H9 (cell line): ENCODE measurements around the gene HHAT. TPM values are rescaled to one million over a fixed set of nuclear protein-coding genes. Genes with fewer than 3 reads are reported as not detected.

Experiments
- DNase-seq: peaks from one replicate; pipeline ENCODE4 v3.0.0-alpha.2; 2017
- H2AFZ ChIP-seq: one replicate; pipeline ENCODE4 v1.6.1; 2013; ENCODE audit warnings: mild to moderate bottlenecking, low read length, control low read depth, moderate library complexity
- H2AK5ac ChIP-seq: 2 replicates; pipeline ENCODE4 v1.6.1; 2013; ENCODE audit warnings: low read length, control low read depth, mixed read lengths; ENCODE audit not compliant: insufficient read length
- H2BK120ac ChIP-seq: one replicate; pipeline ENCODE4 v1.6.1; 2013; ENCODE audit warnings: low read depth, mild to moderate bottlenecking, low read length, control low read depth, inconsistent platforms; ENCODE audit not compliant: poor library complexity, severe bottlenecking
- H2BK12ac ChIP-seq: 2 replicates; pipeline ENCODE4 v1.6.1; 2013; ENCODE audit warnings: low read length, control low read depth, mixed read lengths, low read depth; ENCODE audit not compliant: insufficient read length
- H2BK15ac ChIP-seq: 2 replicates; pipeline ENCODE4 v1.6.1; 2013; ENCODE audit warnings: low read depth, low read length, control low read depth
- H2BK20ac ChIP-seq: one replicate; pipeline ENCODE4 v1.6.1; 2013; ENCODE audit warnings: low read depth, mild to moderate bottlenecking, low read length, control low read depth, inconsistent platforms; ENCODE audit not compliant: poor library complexity, severe bottlenecking
- H2BK5ac ChIP-seq: 2 replicates; pipeline ENCODE4 v1.6.1; 2013; ENCODE audit warnings: low read length, control low read depth, mixed read lengths; ENCODE audit not compliant: insufficient read length
- H3K14ac ChIP-seq: 2 replicates; pipeline ENCODE4 v1.6.1; 2013; ENCODE audit warnings: low read length, control low read depth; ENCODE audit not compliant: insufficient read depth
- H3K18ac ChIP-seq: 2 replicates; pipeline ENCODE4 v1.6.1; 2013; ENCODE audit warnings: low read depth, mild to moderate bottlenecking, mixed read lengths, low read length, control low read depth; ENCODE audit not compliant: insufficient read length
- H3K23ac ChIP-seq: 2 replicates; pipeline ENCODE4 v1.6.1; 2013; ENCODE audit warnings: low read length, control low read depth, mixed read lengths, low read depth; ENCODE audit not compliant: insufficient read length
- H3K23me2 ChIP-seq: 2 replicates; pipeline ENCODE4 v1.6.1; 2013; ENCODE audit warnings: low read depth, mild to moderate bottlenecking, mixed read lengths, low read length, control low read depth; ENCODE audit not compliant: insufficient read length, poor library complexity, severe bottlenecking
- H3K27ac ChIP-seq: 2 replicates; pipeline ENCODE4 v1.5.1; 2013; ENCODE audit warnings: low read length, control low read depth, mixed read lengths, low read depth; ENCODE audit not compliant: insufficient read length
- H3K27me3 ChIP-seq: 2 replicates; pipeline ENCODE4 v1.6.1; 2013; ENCODE audit warnings: low read length, control low read depth, inconsistent platforms; ENCODE audit not compliant: insufficient read depth
- H3K4ac ChIP-seq: 2 replicates; pipeline ENCODE4 v1.6.1; 2013; ENCODE audit warnings: low read depth, mild to moderate bottlenecking, control low read depth, inconsistent platforms, low read length, moderate library complexity
- H3K4me1 ChIP-seq: 2 replicates; pipeline ENCODE4 v1.6.1; 2013; ENCODE audit warnings: low read length, control low read depth, inconsistent platforms; ENCODE audit not compliant: insufficient read depth
- H3K4me2 ChIP-seq: 2 replicates; pipeline ENCODE4 v1.6.1; 2013; ENCODE audit warnings: low read length, control low read depth, mixed read lengths; ENCODE audit not compliant: insufficient read length, insufficient read depth
- H3K56ac ChIP-seq: 2 replicates; pipeline ENCODE4 v1.6.1; 2013; ENCODE audit warnings: low read depth, mild to moderate bottlenecking, mixed read lengths, low read length, control low read depth; ENCODE audit not compliant: insufficient read length
- H3K79me1 ChIP-seq: 2 replicates; pipeline ENCODE4 v1.6.1; 2013; ENCODE audit warnings: low read depth, mild to moderate bottlenecking, moderate library complexity, low read length, control low read depth, inconsistent platforms; ENCODE audit not compliant: insufficient read depth, poor library complexity, severe bottlenecking
- H3K79me2 ChIP-seq: 2 replicates; pipeline ENCODE4 v1.6.1; 2013; ENCODE audit warnings: low read length, control low read depth, inconsistent platforms; ENCODE audit not compliant: insufficient read depth
- H3K9ac ChIP-seq: 2 replicates; pipeline ENCODE4 v1.6.1; 2013; ENCODE audit warnings: low read length, control low read depth, mixed read lengths; ENCODE audit not compliant: insufficient read length; ENCODE audit errors: extremely low read depth
- H3K9me3 ChIP-seq: one replicate; pipeline ENCODE4 v1.6.1; 2013; ENCODE audit warnings: low read depth, low read length, inconsistent platforms; ENCODE audit not compliant: control insufficient read depth
- H3T11ph ChIP-seq: one replicate; pipeline ENCODE4 v1.6.1; 2013; ENCODE audit warnings: mild to moderate bottlenecking, low read length, control low read depth, inconsistent platforms
- H4K20me1 ChIP-seq: one replicate; pipeline ENCODE4 v1.6.1; 2013; ENCODE audit not compliant: control insufficient read depth, insufficient read length, insufficient read depth
- H4K5ac ChIP-seq: 2 replicates; pipeline ENCODE4 v1.6.1; 2013; ENCODE audit warnings: low read depth, mild to moderate bottlenecking, mixed read lengths, low read length, control low read depth; ENCODE audit not compliant: insufficient read length
- H4K8ac ChIP-seq: replicated peaks from 2 replicates; pipeline ENCODE4 v1.6.1; 2013; ENCODE audit warnings: low read length, control low read depth, mixed read lengths, low read depth; ENCODE audit not compliant: insufficient read length
- H4K91ac ChIP-seq: 2 replicates; pipeline ENCODE4 v1.6.1; 2013; ENCODE audit warnings: low read depth, mild to moderate bottlenecking, moderate library complexity, mixed read lengths, low read length, control low read depth; ENCODE audit not compliant: insufficient read length
- H3K27ac Mint-ChIP-seq, 3 experiments: 2 replicates in 2 of 3; 3 replicates in 1 of 3; pipeline ENCODE4 v1.8.0; 2020 to 2021; ENCODE audit warnings: mixed read lengths in 3 of 3, mild to moderate bottlenecking in 1 of 3, moderate library complexity in 1 of 3
- H3K27me3 Mint-ChIP-seq: 2 replicates; pipeline ENCODE4 v1.8.0; 2021; ENCODE audit warnings: low read depth, mild to moderate bottlenecking, moderate library complexity, mixed read lengths
- H3K36me3 Mint-ChIP-seq, 3 experiments: 2 replicates in 2 of 3; 3 replicates in 1 of 3; pipeline ENCODE4 v1.8.0; 2020 to 2021; ENCODE audit warnings: low read depth in 3 of 3, mixed read lengths in 3 of 3; ENCODE audit not compliant: insufficient read depth in 1 of 3
- H3K4me1 Mint-ChIP-seq, 2 experiments: 2 replicates each; pipeline ENCODE4 v1.8.0; 2020; ENCODE audit warnings: mixed read lengths in 2 of 2
- H3K4me3 Mint-ChIP-seq, 2 experiments: 2 replicates in 1 of 2; 3 replicates in 1 of 2; pipeline ENCODE4 v1.8.0; 2020 to 2021; ENCODE audit warnings: mild to moderate bottlenecking in 2 of 2, mixed read lengths in 2 of 2, moderate library complexity in 1 of 2
- H3K9me3 Mint-ChIP-seq, 2 experiments: 2 replicates in 1 of 2; 3 replicates in 1 of 2; pipeline ENCODE4 v1.8.0; 2020; ENCODE audit warnings: mild to moderate bottlenecking in 2 of 2, mixed read lengths in 2 of 2, moderate library complexity in 1 of 2
- CTCF ChIP-seq: fragments of 200-600 bp; sonication (generic); conservative IDR thresholded peaks from 3 replicates; pipeline ENCODE4 v1.8.0; 2021; ENCODE audit warnings: antibody characterized with exemption, mild to moderate bottlenecking
- WGBS: extraction: QIAGEN DNeasy Blood & Tissue Kit; methylation state at CpG from one replicate; pipeline ENCODE4 v1.1.7; 2013; ENCODE audit warnings: missing lambda C conversion rate, low lambda C conversion rate, mixed read lengths; ENCODE audit not compliant: insufficient read length; ENCODE audit errors: extremely low coverage; 5-methylcytosine and 5-hydroxymethylcytosine counted together
- total RNA-seq: library from RNA; stranded (reverse); gene quantifications from 2 replicates; pipeline ENCODE4 v1.2.1, GENCODE V29; 2021

The HHAT gene
- total RNA-seq, 1 experiment from 2014 or later: 0.48 TPM

DNA sequence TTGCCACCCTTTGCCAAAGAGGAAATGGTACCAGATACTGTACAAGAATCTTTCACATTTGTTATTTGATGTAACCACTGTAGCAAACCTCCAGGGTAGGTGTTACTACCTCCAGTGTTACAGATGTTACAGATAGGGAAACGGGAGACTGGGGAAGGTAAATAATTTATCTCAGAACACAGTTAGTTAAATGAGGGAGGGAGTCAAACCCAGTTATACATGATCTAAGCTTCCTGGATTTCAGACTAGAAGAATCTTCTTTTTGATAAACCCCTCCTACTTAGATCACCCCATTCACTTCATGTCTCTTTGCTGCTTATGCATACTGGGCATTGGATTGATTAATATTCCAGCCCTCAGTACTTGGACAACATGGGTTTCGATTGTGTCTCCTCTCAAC, 276.4 kb downstream of the HHAT start:
- no peaks in the 10 kb centered on the region for H3K36me3 Mint-ChIP-seq
- H3K4me1 Mint-ChIP-seq: peaks cover 0 to 8% of the 10 kb centered on the region in 2 experiments; a peak in 3 of 4 replicates
- Histone ChIP-seq H3K14ac (no peak overlapping the region), H3K9me3 (no peaks in the 10 kb centered on the region), H2BK20ac (no peak overlapping the region), H2BK120ac (no peak overlapping the region), H3K56ac (no peak overlapping the region), H3K79me1 (no peaks in the 10 kb centered on the region), H4K20me1 (no peaks in the 10 kb centered on the region), H3K79me2 (no peaks in the 10 kb centered on the region), H3K9ac (no peak overlapping the region), H3K18ac (no peak overlapping the region), H3K23me2 (no peaks in the 10 kb centered on the region), H4K91ac (no peak overlapping the region), H2BK5ac (no peak overlapping the region), H4K5ac (no peak overlapping the region), H3T11ph (no peak overlapping the region), H3K4me1 (no peaks in the 10 kb centered on the region), H2BK15ac (no peak overlapping the region), H2AFZ (no peak overlapping the region), H3K4me2 (no peak overlapping the region), H3K27ac (no peak overlapping the region), H4K8ac (no peak overlapping the region), H3K4ac (no peak overlapping the region), H2BK12ac (no peak overlapping the region), H3K27me3 (no peaks in the 10 kb centered on the region), H3K23ac (no peak overlapping the region), H2AK5ac (no peak overlapping the region)
- TF ChIP-seq CTCF: no peak
- H3K9me3 Mint-ChIP-seq: no peaks in the 10 kb centered on the region; a peak in 1 of 5 replicates
- peaks cover 3% of the 10 kb centered on the region; the same call in 1 of the 2 replicates for H3K27me3 Mint-ChIP-seq
- no peak overlapping the region for H3K4me3 Mint-ChIP-seq
- no peak overlapping the region for H3K27ac Mint-ChIP-seq
- WGBS: no CpG with 5 or more reads among the region's 2 CpGs
- no peak for DNase-seq
